IMR-90 (cell line): ENCODE measurements around the gene FIGLA. TPM values are rescaled to one million over a fixed set of nuclear protein-coding genes. Genes with fewer than 3 reads are reported as not detected.

ENCODE experiments used
- ATAC-seq: fragments of 200-7000 bp; cut with Tn5 transposase; 2 replicates; pipeline ENCODE4 v1.9.1; 2020; ENCODE audit warnings: low read depth, mild to moderate bottlenecking, moderate library complexity
- BruUV-seq: library from RNA; stranded (reverse); fragments of 400-500 nt; replicated peaks from 2 replicates; lab custom pipeline; 2021; lab: Mats Ljungman, UMichigan
- CTCF ChIA-PET: fragments of 300-600 bp; formaldehyde crosslinking; extraction: SDS; loops from one replicate; lab custom pipeline; 2021; ENCODE audit warnings: antibody characterized with exemption; lab: Yijun Ruan, JAX
- POLR2A ChIA-PET: fragments of 300-600 bp; sonication (Branson Sonifier 250); formaldehyde crosslinking; loops from one replicate; lab custom pipeline; 2022; ENCODE audit warnings: antibody characterized with exemption; ENCODE audit not compliant: unreplicated experiment; lab: Charles Lee
- DNase-seq: peaks from one replicate; pipeline ENCODE4 v3.0.0; 2013
- H2AFZ ChIP-seq: replicated peaks from 2 replicates; pipeline ENCODE3; 2013; ENCODE audit warnings: low read length, mild to moderate bottlenecking; ENCODE audit not compliant: poor library complexity
- H2AK5ac ChIP-seq: 2 replicates; pipeline ENCODE4 v1.6.1; 2013; ENCODE audit warnings: low read depth, low read length, inconsistent platforms
- H2AK9ac ChIP-seq: replicated peaks from 2 replicates; pipeline ENCODE3; 2013; ENCODE audit warnings: mild to moderate bottlenecking, low read depth, low read length, moderate library complexity; ENCODE audit not compliant: poor library complexity
- H2BK120ac ChIP-seq: 2 replicates; pipeline ENCODE4 v1.6.1; 2013; ENCODE audit warnings: low read depth, low read length, inconsistent platforms
- H2BK15ac ChIP-seq: 3 replicates; pipeline ENCODE4 v1.6.1; 2013; ENCODE audit warnings: low read depth, low read length, inconsistent platforms
- H2BK20ac ChIP-seq: 2 replicates; pipeline ENCODE4 v1.6.1; 2013; ENCODE audit warnings: low read depth, mild to moderate bottlenecking, inconsistent platforms, low read length, moderate library complexity
- H2BK5ac ChIP-seq: 2 replicates; pipeline ENCODE4 v1.6.1; 2013; ENCODE audit warnings: mild to moderate bottlenecking, low read depth, low read length, inconsistent platforms; ENCODE audit not compliant: poor library complexity, severe bottlenecking
- H3K14ac ChIP-seq: replicated peaks from 2 replicates; pipeline ENCODE4 v1.6.1; 2013; ENCODE audit warnings: low read depth, low read length, inconsistent platforms
- H3K18ac ChIP-seq: 2 replicates; pipeline ENCODE4 v1.6.1; 2013; ENCODE audit warnings: low read depth, low read length, control low read depth
- H3K23ac ChIP-seq: 2 replicates; pipeline ENCODE4 v1.6.1; 2013; ENCODE audit warnings: low read depth, low read length, inconsistent platforms
- H3K27ac ChIP-seq: 2 replicates; pipeline ENCODE4 v1.5.1; 2013; ENCODE audit warnings: mild to moderate bottlenecking, control low read depth, low read length; ENCODE audit not compliant: insufficient read depth
- H3K27me3 ChIP-seq: 2 replicates; pipeline ENCODE4 v1.6.1; 2013; ENCODE audit warnings: low read length; ENCODE audit not compliant: control insufficient read depth, insufficient read depth
- H3K36me3 ChIP-seq: 2 replicates; pipeline ENCODE4 v1.6.1; 2013; ENCODE audit warnings: low read length, mixed read lengths; ENCODE audit not compliant: control insufficient read depth, insufficient read depth
- H3K4ac ChIP-seq: 2 replicates; pipeline ENCODE4 v1.6.1; 2013; ENCODE audit warnings: low read depth, low read length, inconsistent platforms
- H3K4me1 ChIP-seq: 2 replicates; pipeline ENCODE4 v1.6.1; 2013; ENCODE audit warnings: low read length, mixed read lengths; ENCODE audit not compliant: control insufficient read depth, insufficient read depth
- H3K4me2 ChIP-seq: 2 replicates; pipeline ENCODE4 v1.6.1; 2013; ENCODE audit warnings: low read depth, mild to moderate bottlenecking, control low read depth, low read length, moderate library complexity
- H3K4me3 ChIP-seq: 2 replicates; pipeline ENCODE4 v1.5.1; 2013; ENCODE audit warnings: low read depth, mild to moderate bottlenecking, control low read depth, low read length, moderate library complexity; ENCODE audit not compliant: insufficient read depth
- H3K56ac ChIP-seq: 2 replicates; pipeline ENCODE4 v1.6.1; 2013; ENCODE audit warnings: low read length, inconsistent platforms; ENCODE audit not compliant: insufficient read depth; ENCODE audit errors: extremely low read depth
- H3K79me1 ChIP-seq, 2 experiments: 2 replicates each; pipeline ENCODE4 v1.6.1; 2013; ENCODE audit warnings: low read length in 2 of 2, inconsistent platforms in 1 of 2, low read depth in 1 of 2
- H3K9ac ChIP-seq: 2 replicates; pipeline ENCODE4 v1.6.1; 2013; ENCODE audit warnings: low read depth, low read length, control low read depth
- H3K9me1 ChIP-seq: 2 replicates; pipeline ENCODE4 v1.6.1; 2013; ENCODE audit warnings: low read length, inconsistent platforms; ENCODE audit not compliant: insufficient read depth
- H3K9me3 ChIP-seq: 2 replicates; pipeline ENCODE4 v1.6.1; 2013; ENCODE audit warnings: low read length; ENCODE audit not compliant: control insufficient read depth, insufficient read depth
- H4K20me1 ChIP-seq: 2 replicates; pipeline ENCODE4 v1.6.1; 2013; ENCODE audit warnings: low read length, inconsistent platforms; ENCODE audit not compliant: insufficient read depth
- H4K5ac ChIP-seq: 2 replicates; pipeline ENCODE4 v1.6.1; 2013; ENCODE audit warnings: mild to moderate bottlenecking, low read depth, low read length, control low read depth
- H4K8ac ChIP-seq, 2 experiments: 2 replicates each; pipeline ENCODE4 v1.6.1; 2013; ENCODE audit warnings: low read depth in 2 of 2, low read length in 2 of 2, control low read depth in 1 of 2, inconsistent platforms in 1 of 2
- H4K91ac ChIP-seq: 2 replicates; pipeline ENCODE4 v1.6.1; 2013; ENCODE audit warnings: low read depth, low read length, inconsistent platforms; ENCODE audit not compliant: insufficient read depth
- BHLHE40 ChIP-seq: fragments of 150-350 bp; IDR thresholded peaks from 2 replicates; pipeline ENCODE4 v1.6.1; 2016; ENCODE audit warnings: mild to moderate bottlenecking, low read depth, low read length
- CEBPB ChIP-seq: IDR thresholded peaks from 2 replicates; pipeline ENCODE4 v1.6.1; 2012; ENCODE audit warnings: low read depth, low read length, improper control_type of control experiment
- CHD1 ChIP-seq: IDR thresholded peaks from 2 replicates; pipeline ENCODE4 v1.6.1; 2012; ENCODE audit warnings: low read depth, low read length, improper control_type of control experiment
- FOS ChIP-seq: fragments of 150-350 bp; IDR thresholded peaks from 2 replicates; pipeline ENCODE4 v1.6.1; 2016; ENCODE audit warnings: low read depth, low read length
- MAFK ChIP-seq: IDR thresholded peaks from 2 replicates; pipeline ENCODE4 v1.6.1; 2012; ENCODE audit warnings: low read depth, low read length, improper control_type of control experiment
- MAZ ChIP-seq: IDR thresholded peaks from 2 replicates; pipeline ENCODE4 v1.6.1; 2012; ENCODE audit warnings: low read depth, mild to moderate bottlenecking, low read length, improper control_type of control experiment, moderate library complexity, borderline replicate concordance
- POLR2A ChIP-seq: IDR thresholded peaks from 2 replicates; pipeline ENCODE4 v1.6.1; 2012; ENCODE audit warnings: mild to moderate bottlenecking, low read depth, low read length
- RAD21 ChIP-seq: IDR thresholded peaks from 2 replicates; pipeline ENCODE4 v1.6.1; 2012; ENCODE audit warnings: low read length, improper control_type of control experiment
- RCOR1 ChIP-seq: IDR thresholded peaks from 2 replicates; pipeline ENCODE4 v1.6.1; 2012; ENCODE audit warnings: mild to moderate bottlenecking, low read length, improper control_type of control experiment; ENCODE audit not compliant: insufficient replicate concordance
- RFX5 ChIP-seq: IDR thresholded peaks from 2 replicates; pipeline ENCODE4 v1.8.0; 2012; ENCODE audit warnings: low read depth, mild to moderate bottlenecking, low read length, moderate library complexity
- SMC3 ChIP-seq: fragments of 150-350 bp; IDR thresholded peaks from 2 replicates; pipeline ENCODE4 v1.6.1; 2016; ENCODE audit warnings: low read depth, mild to moderate bottlenecking, antibody characterized with exemption, low read length, moderate library complexity
- WGBS, 2 experiments: methylation state at CpG; one replicate each; pipeline versions ENCODE4 v1.1.5 to v1.1.7; 2013; ENCODE audit warnings: missing lambda C conversion rate in 2 of 2; ENCODE audit not compliant: insufficient read length in 1 of 2; ENCODE audit errors: extremely low coverage in 2 of 2; 5-methylcytosine and 5-hydroxymethylcytosine counted together
- dilution Hi-C: fragments of 300-500 bp; cut with HindIII; formaldehyde crosslinking; loops from one replicate; pipeline ENCODE4 v1.14.3; 2018; ENCODE audit warnings: low sequenced_read_pairs; ENCODE audit not compliant: unreplicated experiment
- in situ Hi-C: fragments of 300-500 bp; cut with MboI; formaldehyde crosslinking; loops from 3 replicates; pipeline ENCODE4 v1.14.3; 2019; ENCODE audit warnings: low sequenced_read_pairs, inconsistent platforms, mixed read lengths
- intact Hi-C: fragments of 100-400 bp; cut with micrococcal nuclease; formaldehyde crosslinking; loops from 2 replicates; pipeline ENCODE4 v1.10.0; 2022
- polyA plus RNA-seq, 3 experiments: library from polyadenylated mRNA; depleted of rRNA; stranded (reverse); fragments of >200 nt; gene quantifications; 2 replicates each; pipeline ENCODE4 v1.2.3, GENCODE V29; 2012; ENCODE audit warnings: low replicate concordance in 1 of 3
- total RNA-seq: library from RNA; depleted of rRNA; stranded (reverse); fragments of >200 nt; gene quantifications from 2 replicates; pipeline ENCODE4 v1.2.3, GENCODE V29; 2012
- TF ChIP-seq, protein P1 (sequence below): conservative IDR thresholded peaks from 2 replicates; pipeline ENCODE4 v1.5.1; 2012; ENCODE audit warnings: mild to moderate bottlenecking, low read depth, low read length, improper control_type of control experiment
- TF ChIP-seq, protein P2 (sequence below): fragments of 150-350 bp; IDR thresholded peaks from 2 replicates; pipeline ENCODE4 v1.6.1; 2016; ENCODE audit warnings: low read depth, mild to moderate bottlenecking, low read length, moderate library complexity, borderline replicate concordance
- TF ChIP-seq, protein P3 (sequence below): fragments of 150-350 bp; IDR thresholded peaks from 2 replicates; pipeline ENCODE4 v1.6.1; 2017; ENCODE audit warnings: mild to moderate bottlenecking, antibody characterized with exemption, low read length, low read depth

Gene FIGLA
- total and polyA plus RNA-seq, 2 of the 4 experiments (the other 2 are of a cell fraction): not detected

DNA sequence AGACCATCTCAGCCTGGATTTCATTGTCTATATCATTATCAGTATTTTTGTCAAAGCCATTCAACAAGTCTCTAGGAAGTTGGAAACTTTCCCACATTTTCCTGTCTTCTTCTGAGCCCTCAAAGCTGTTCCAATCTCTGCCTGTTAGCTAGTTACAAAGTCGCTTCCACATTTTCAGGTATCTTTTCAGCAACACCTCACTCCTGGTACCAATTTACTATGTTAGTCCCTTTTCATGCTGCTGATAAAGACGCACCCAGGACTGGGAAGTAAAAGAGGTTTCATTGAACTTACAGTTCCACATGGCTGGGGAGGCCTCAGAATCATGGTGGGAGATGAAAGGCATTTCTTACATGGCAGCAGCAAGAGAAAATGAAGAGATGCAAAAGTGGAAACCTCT, 9.3 kb upstream of the FIGLA start:
- H3K9ac ChIP-seq: no peak overlapping the region
- no CpG with 5 or more reads among the region's 2 CpGs for WGBS, 2 experiments
- H2AK9ac ChIP-seq: no peak overlapping the region
- no peak overlapping the region for H3K4me2 ChIP-seq
- H3K9me1 ChIP-seq: no peaks in the 10 kb centered on the region
- no peak overlapping the region for H3K18ac ChIP-seq
- TF ChIP-seq CEBPB (no peak), POLR2A (no peak), CHD1 (no peak), MAZ (no peak), RCOR1 (no peak), MAFK (no peak), SMC3 (no peak), RAD21 (no peak), FOS (no peak), RFX5 (no peak), BHLHE40 (no peak)
- TF ChIP-seq, protein P1, sequence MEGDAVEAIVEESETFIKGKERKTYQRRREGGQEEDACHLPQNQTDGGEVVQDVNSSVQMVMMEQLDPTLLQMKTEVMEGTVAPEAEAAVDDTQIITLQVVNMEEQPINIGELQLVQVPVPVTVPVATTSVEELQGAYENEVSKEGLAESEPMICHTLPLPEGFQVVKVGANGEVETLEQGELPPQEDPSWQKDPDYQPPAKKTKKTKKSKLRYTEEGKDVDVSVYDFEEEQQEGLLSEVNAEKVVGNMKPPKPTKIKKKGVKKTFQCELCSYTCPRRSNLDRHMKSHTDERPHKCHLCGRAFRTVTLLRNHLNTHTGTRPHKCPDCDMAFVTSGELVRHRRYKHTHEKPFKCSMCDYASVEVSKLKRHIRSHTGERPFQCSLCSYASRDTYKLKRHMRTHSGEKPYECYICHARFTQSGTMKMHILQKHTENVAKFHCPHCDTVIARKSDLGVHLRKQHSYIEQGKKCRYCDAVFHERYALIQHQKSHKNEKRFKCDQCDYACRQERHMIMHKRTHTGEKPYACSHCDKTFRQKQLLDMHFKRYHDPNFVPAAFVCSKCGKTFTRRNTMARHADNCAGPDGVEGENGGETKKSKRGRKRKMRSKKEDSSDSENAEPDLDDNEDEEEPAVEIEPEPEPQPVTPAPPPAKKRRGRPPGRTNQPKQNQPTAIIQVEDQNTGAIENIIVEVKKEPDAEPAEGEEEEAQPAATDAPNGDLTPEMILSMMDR: no peak
- TF ChIP-seq, protein P2, sequence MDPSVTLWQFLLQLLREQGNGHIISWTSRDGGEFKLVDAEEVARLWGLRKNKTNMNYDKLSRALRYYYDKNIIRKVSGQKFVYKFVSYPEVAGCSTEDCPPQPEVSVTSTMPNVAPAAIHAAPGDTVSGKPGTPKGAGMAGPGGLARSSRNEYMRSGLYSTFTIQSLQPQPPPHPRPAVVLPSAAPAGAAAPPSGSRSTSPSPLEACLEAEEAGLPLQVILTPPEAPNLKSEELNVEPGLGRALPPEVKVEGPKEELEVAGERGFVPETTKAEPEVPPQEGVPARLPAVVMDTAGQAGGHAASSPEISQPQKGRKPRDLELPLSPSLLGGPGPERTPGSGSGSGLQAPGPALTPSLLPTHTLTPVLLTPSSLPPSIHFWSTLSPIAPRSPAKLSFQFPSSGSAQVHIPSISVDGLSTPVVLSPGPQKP: no peak
- TF ChIP-seq, protein P3, sequence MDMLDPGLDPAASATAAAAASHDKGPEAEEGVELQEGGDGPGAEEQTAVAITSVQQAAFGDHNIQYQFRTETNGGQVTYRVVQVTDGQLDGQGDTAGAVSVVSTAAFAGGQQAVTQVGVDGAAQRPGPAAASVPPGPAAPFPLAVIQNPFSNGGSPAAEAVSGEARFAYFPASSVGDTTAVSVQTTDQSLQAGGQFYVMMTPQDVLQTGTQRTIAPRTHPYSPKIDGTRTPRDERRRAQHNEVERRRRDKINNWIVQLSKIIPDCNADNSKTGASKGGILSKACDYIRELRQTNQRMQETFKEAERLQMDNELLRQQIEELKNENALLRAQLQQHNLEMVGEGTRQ: no peak
- no peak overlapping the region for H2BK15ac ChIP-seq
- H4K8ac ChIP-seq: no peak overlapping the region
- no peak overlapping the region for H3K23ac ChIP-seq
- H2AFZ ChIP-seq: no peak overlapping the region
- ATAC-seq (no peak), DNase-seq (no peak)
- no peak overlapping the region for H3K4ac ChIP-seq
- H2AK5ac ChIP-seq: no peak overlapping the region
- no peak overlapping the region for H4K91ac ChIP-seq
- no peaks in the 10 kb centered on the region for H3K4me1 ChIP-seq
- POLR2A ChIA-PET: no interaction called here
- no peaks in the 10 kb centered on the region for H3K79me1 ChIP-seq
- no peaks in the 10 kb centered on the region for H3K36me3 ChIP-seq
- no peak overlapping the region for H2BK20ac ChIP-seq
- H3K9me3 ChIP-seq: no peaks in the 10 kb centered on the region; the same call in 1 of the 2 replicates
- in situ Hi-C loops (no loop called here), dilution Hi-C loops (no loop called here), intact Hi-C loops (no loop called here)
- no peaks in the 10 kb centered on the region; the same call in 1 of the 2 replicates for H3K27me3 ChIP-seq
- CTCF ChIA-PET: no interaction called here
- no peak overlapping the region for H3K27ac ChIP-seq
- no peak overlapping the region for H4K5ac ChIP-seq
- no peak overlapping the region for H2BK5ac ChIP-seq
- no peak overlapping the region for H2BK120ac ChIP-seq
- H3K14ac ChIP-seq: no peak overlapping the region
- H4K20me1 ChIP-seq: no peaks in the 10 kb centered on the region
- no peak overlapping the region for H3K56ac ChIP-seq
- no TSS peak for BruUV-seq
- no peak overlapping the region for H3K4me3 ChIP-seq
